ENCODE results near the gene RAPGEF4. TPM values are rescaled to one million over a fixed set of nuclear protein-coding genes. Genes with fewer than 3 reads are reported as not detected.

Gene RAPGEF4
- total and polyA plus RNA-seq, 2 donors (not counting 1 experiment from before 2014, with no cell fraction given) = 0.22 to 0.30 TPM

GRCh38 chr2:172922306-172922705 lies 186.7 kb downstream of the RAPGEF4 start:
- no peaks in the 10 kb centered on the region for H3K79me2 ChIP-seq (ENCODE audit: control insufficient read depth, insufficient read depth, low read length)
- WGBS (ENCODE audit: insufficient coverage) = no CpG with 5 or more reads among the region's 2 CpGs
- CTCF ChIA-PET = interaction anchor here (2.6 kb wide), 1 partner anchor 10 kb away, joined by 13 read pairs; no protein-coding TSS in a partner anchor
- no peak for ATAC-seq (ENCODE audit: low read depth)
- H3K4me3 ChIP-seq (ENCODE audit: control extremely low read depth in 1 of 5, extremely low read depth in 1 of 5, insufficient read depth in 1 of 5, low read depth in 2 of 5, low read length in 4 of 5) = no peak overlapping the region
- H3K9me3 Mint-ChIP-seq (ENCODE audit: insufficient read depth) = no peaks in the 10 kb centered on the region
- DNase-seq = no peak
- TF ChIP-seq CTCF (IDR thresholded peaks at IDR 0.05) = no peak
- TF ChIP-seq EZH2 (IDR thresholded peaks at IDR 0.05; ENCODE audit: borderline replicate concordance, insufficient read depth, low read depth, low read length, poor library complexity, severe bottlenecking) = no peak
- H2AFZ ChIP-seq (ENCODE audit: insufficient read depth, low read depth, low read length, poor library complexity, severe bottlenecking) = no peak overlapping the region
- H3K9me3 ChIP-seq (ENCODE audit: control extremely low read depth in 1 of 3, control insufficient read depth in 2 of 3, insufficient read depth in 1 of 3, low read length in 2 of 3) = peaks cover 0 to 6% (median 0%) of the 10 kb centered on the region in 3 donors
- H3K27me3 ChIP-seq (replicated peaks in 1 of 4; ENCODE audit: control extremely low read depth in 1 of 4, control insufficient read depth in 3 of 4, insufficient read depth in 4 of 4, low read length in 3 of 4) = no peaks in the 10 kb centered on the region
- H3K4me1 Mint-ChIP-seq = peaks cover 2% of the 10 kb centered on the region
- no peaks in the 10 kb centered on the region for H3K4me1 ChIP-seq (ENCODE audit: control insufficient read depth in 2 of 2, insufficient read depth in 2 of 2, low read length in 2 of 2)
- peaks cover 16% of the 10 kb centered on the region for H3K27me3 Mint-ChIP-seq
- H3K27ac Mint-ChIP-seq = no peak overlapping the region
- H3K36me3 ChIP-seq (replicated peaks in 1 of 2; ENCODE audit: control extremely low read depth in 1 of 2, control insufficient read depth in 1 of 2, extremely low read depth in 1 of 2, insufficient read depth in 2 of 2, low read length in 1 of 2) = no peaks in the 10 kb centered on the region
- intact Hi-C loops (cut with micrococcal nuclease) = no loop called here
- H4K20me1 ChIP-seq (ENCODE audit: control insufficient read depth, insufficient read depth, low read length, poor library complexity, severe bottlenecking) = no peaks in the 10 kb centered on the region
- no peak overlapping the region for H3K4me2 ChIP-seq (replicated peaks; ENCODE audit: low read depth, low read length, poor library complexity, severe bottlenecking)
- POLR2A ChIA-PET = no interaction called here
- no peak overlapping the region for H3K9ac ChIP-seq (ENCODE audit: low read length)
- no peak overlapping the region for H3K4me3 Mint-ChIP-seq
- H3K27ac ChIP-seq (ENCODE audit: low read length in 2 of 2) = no peak overlapping the region

GRCh38 chr2:172922815-172923214 lies 187.2 kb downstream of the RAPGEF4 start:
- H3K4me3 ChIP-seq (ENCODE audit: control extremely low read depth in 1 of 5, extremely low read depth in 1 of 5, insufficient read depth in 1 of 5, low read depth in 2 of 5, low read length in 4 of 5) = no peak overlapping the region
- H3K27me3 Mint-ChIP-seq = peaks cover 19% of the 10 kb centered on the region
- no peak overlapping the region for H3K27ac ChIP-seq (ENCODE audit: low read length in 2 of 2)
- H3K27me3 ChIP-seq (replicated peaks in 1 of 4; ENCODE audit: control extremely low read depth in 1 of 4, control insufficient read depth in 3 of 4, insufficient read depth in 4 of 4, low read length in 3 of 4) = peaks cover 0 to 3% (median 0%) of the 10 kb centered on the region in 4 experiments
- DNase-seq (no peak), ATAC-seq (ENCODE audit: low read depth) (no peak)
- H3K79me2 ChIP-seq (ENCODE audit: control insufficient read depth, insufficient read depth, low read length) = no peaks in the 10 kb centered on the region
- H3K4me1 Mint-ChIP-seq = peaks cover 2% of the 10 kb centered on the region
- H3K9ac ChIP-seq (ENCODE audit: low read length) = no peak overlapping the region
- intact Hi-C loops (cut with micrococcal nuclease) = no loop called here
- no peaks in the 10 kb centered on the region for H3K9me3 Mint-ChIP-seq (ENCODE audit: insufficient read depth)
- ChIA-PET POLR2A (no interaction called here), CTCF (interaction anchor here (0.6 to 2.6 kb wide), 3 partner anchors 10 to 863 kb away, joined by 4 to 14 read pairs (median 13); no protein-coding TSS in a partner anchor)
- no peak overlapping the region for H2AFZ ChIP-seq (ENCODE audit: insufficient read depth, low read depth, low read length, poor library complexity, severe bottlenecking)
- no CpG with 5 or more reads among the region's 4 CpGs for WGBS (ENCODE audit: insufficient coverage)
- H3K36me3 ChIP-seq (replicated peaks in 1 of 2; ENCODE audit: control extremely low read depth in 1 of 2, control insufficient read depth in 1 of 2, extremely low read depth in 1 of 2, insufficient read depth in 2 of 2, low read length in 1 of 2) = no peaks in the 10 kb centered on the region
- H3K4me3 Mint-ChIP-seq = no peak overlapping the region
- peaks cover 0 to 6% (median 0%) of the 10 kb centered on the region in 3 donors for H3K9me3 ChIP-seq (ENCODE audit: control extremely low read depth in 1 of 3, control insufficient read depth in 2 of 3, insufficient read depth in 1 of 3, low read length in 2 of 3)
- H4K20me1 ChIP-seq (ENCODE audit: control insufficient read depth, insufficient read depth, low read length, poor library complexity, severe bottlenecking) = no peaks in the 10 kb centered on the region
- H3K4me2 ChIP-seq (replicated peaks; ENCODE audit: low read depth, low read length, poor library complexity, severe bottlenecking) = no peak overlapping the region
- no peak overlapping the region for H3K27ac Mint-ChIP-seq
- no peak for TF ChIP-seq EZH2 (IDR thresholded peaks at IDR 0.05; ENCODE audit: borderline replicate concordance, insufficient read depth, low read depth, low read length, poor library complexity, severe bottlenecking)
- no peak for TF ChIP-seq CTCF (IDR thresholded peaks at IDR 0.05)
- no peaks in the 10 kb centered on the region for H3K4me1 ChIP-seq (ENCODE audit: control insufficient read depth in 2 of 2, insufficient read depth in 2 of 2, low read length in 2 of 2)

Measured in B cell (primary cell).